ENCODE results near the gene SWT1.
"Not testable (repeated sequence)": the region's sequence is repeated elsewhere in the genome, so short reads cannot be mapped to it uniquely, and the experiment has no call there.

SWT1 gene

DNA sequence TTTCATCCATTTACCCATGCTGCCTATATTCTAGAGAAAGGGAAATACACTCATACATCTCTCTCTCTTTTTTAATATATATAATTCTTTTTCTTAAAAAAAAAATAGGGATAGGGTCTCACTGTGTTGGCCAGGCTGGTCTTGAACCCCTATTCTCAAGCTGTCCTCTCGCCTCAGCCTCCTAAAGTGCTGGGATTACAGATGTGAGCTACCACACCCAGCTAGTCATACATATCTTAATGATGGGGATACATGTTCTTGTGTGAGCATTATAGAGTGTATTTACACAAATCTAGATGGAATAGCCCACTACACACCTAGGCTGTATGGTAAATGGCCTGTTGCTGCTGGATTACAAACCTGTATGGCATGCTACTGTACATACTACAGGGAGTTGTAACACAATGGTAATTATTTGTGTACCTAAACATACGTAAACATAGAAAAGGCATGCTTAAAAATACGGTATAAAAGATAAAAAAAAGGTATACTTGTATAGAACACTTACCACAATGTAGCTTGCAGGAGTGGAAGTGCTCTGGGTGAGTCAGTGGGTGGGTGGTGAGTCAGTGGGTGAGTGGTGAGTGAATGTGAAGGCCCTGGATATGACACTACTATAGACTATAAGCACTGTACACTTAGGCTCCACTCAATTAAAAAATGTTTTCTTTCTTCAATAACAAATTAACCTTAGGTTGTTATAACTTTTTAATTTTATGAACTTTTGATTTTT lies 87.2 kb downstream of the SWT1 start:
- H3K4me3 ChIP-seq (ENCODE audit: low read depth, low read length) = no peak overlapping the region

DNA sequence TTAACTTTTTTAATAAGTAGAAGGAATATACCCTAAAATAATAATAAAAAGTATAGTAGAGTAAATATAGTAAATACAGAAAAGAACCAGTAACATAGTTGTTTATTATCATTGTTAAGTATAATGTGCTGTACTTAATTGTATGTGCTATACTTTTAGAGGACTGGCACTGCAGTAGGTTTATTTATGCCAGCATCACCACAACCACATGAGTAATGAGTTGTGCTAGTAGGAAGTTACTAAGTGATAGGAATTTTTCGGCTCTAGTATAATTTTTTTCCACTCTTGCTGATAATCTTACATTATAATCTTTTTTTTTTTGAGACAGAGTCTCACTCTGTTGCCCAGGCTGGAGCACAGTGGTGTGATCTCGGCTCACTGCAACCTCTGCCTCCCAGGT lies 88.5 kb downstream of the SWT1 start:
- H3K4me3 ChIP-seq (ENCODE audit: low read depth, low read length) = no peak overlapping the region

DNA sequence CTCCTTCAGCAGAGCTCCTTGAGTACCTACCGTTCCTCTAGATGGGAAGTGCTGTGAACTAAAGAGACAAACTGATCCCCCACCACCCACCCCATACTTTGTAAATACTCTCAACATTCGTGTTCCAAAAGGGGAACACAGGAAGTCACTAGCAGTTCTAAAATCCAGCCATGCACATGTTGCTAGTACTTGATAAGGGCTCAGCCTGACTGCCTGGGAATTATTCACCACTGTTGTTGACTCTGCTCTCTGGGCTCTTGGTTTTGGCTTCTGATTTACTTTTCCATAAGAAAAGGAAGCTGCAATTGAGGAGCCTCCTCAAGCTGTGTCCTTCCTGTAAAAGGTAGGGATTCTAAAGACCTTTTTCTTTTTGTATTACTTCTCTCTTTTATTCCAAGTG lies 92.6 kb downstream of the SWT1 start:
- no peak overlapping the region for H3K4me3 ChIP-seq (ENCODE audit: low read depth, low read length)

DNA sequence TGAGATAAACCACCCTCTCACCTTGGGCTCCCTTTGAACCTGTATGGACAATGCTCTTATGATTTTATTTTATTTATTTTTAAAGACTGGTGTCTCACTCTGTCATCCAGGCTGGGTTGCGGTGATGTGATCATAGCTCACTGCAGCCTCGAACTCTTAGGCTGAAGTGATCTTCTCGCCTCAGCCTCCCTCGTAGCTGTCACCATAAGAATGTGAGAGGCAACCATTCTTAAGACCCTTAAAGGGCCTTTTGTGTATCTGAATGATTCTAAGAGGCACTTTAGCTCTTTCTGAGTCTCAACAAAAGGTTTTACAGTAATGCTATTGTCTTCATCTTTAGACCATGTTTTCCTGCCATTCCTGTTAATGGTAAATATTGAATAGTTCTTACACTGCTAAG lies 93.1 kb downstream of the SWT1 start:
- no peak overlapping the region for H3K4me3 ChIP-seq (ENCODE audit: low read depth, low read length)

DNA sequence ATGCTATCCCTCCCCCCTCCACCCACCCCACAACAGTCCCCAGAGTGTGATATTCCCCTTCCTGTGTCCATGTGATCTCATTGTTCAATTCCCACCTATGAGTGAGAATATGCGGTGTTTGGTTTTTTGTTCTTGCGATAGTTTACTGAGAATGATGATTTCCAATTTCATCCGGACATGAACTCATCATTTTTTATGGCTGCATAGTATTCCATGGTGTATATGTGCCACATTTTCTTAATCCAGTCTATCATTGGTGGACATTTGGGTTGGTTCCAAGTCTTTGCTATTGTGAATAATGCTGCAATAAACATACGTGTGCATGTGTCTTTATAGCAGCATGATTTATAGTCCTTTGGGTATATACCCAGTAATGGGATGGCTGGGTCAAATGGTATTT lies 95.0 kb downstream of the SWT1 start:
- H3K4me3 ChIP-seq (ENCODE audit: low read depth, low read length) = not testable (repeated sequence)

DNA sequence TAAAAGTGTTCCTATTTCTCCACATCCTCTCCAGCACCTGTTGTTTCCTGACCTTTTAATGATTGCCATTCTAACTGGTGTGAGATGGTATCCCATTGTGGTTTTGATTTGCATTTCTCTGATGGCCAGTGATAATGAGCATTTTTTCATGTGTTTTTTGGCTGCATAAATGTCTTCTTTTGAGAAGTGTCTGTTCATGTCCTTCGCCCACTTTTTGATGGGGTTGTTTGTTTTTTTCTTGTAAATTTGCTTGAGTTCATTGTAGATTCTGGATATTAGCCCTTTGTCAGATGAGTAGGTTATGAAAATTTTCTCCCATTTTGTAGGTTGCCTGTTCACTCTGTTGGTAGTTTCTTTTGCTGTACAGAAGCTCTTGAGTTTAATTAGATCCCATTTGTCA lies 95.4 kb downstream of the SWT1 start:
- H3K4me3 ChIP-seq (ENCODE audit: low read depth, low read length) = not testable (repeated sequence)

DNA sequence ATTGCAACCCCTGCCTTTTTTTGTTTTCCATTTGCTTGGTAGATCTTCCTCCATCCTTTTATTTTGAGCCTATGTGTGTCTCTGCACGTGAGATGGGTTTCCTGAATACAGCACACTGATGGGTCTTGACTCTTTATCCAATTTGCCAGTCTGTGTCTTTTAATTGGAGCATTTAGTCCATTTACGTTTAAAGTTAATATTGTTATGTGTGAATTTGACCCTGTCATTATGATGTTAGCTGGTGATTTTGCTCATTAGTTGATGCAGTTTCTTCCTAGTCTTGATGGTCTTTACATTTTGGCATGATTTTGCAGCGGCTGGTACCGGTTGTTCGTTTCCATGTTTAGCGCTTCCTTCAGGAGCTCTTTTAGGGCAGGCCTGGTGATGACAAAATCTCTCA lies 98.6 kb downstream of the SWT1 start:
- not testable (repeated sequence) for H3K4me3 ChIP-seq (ENCODE audit: low read depth, low read length)

DNA sequence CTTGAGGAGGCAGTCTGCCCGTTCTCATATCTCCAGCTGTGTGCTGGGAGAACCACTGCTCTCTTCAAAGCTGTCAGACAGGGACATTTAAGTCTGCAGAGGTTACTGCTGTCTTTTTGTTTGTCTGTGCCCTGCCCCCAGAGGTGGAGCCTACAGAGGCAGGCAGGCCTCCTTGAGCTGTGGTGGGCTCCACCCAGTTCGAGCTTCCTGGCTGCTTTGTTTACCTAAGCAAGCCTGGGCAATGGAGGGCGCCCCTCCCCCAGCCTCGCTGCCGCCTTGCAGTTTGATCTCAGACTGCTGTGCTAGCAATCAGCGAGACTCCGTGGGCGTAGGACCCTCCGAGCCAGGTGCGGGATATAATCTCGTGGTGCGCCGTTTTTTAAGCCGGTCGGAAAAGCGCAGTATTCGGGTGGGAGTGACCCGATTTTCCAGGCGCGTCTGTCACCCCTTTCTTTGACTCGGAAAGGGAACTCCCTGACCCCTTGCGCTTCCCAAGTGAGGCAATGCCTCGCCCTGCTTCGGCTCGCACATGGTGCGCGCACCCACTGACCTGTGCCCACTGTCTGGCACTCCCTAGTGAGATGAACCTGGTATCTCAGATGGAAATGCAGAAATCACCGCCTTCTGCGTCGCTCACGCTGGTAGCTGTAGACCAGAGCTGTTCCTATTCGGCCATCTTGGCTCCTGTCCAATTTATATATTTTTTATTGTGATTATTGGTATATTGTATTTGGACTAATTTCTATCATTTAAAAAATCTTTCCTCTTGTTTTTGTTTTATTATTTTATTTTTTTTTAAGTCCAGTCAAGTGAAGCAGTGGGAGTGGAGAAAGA lies 100.4 kb downstream of the SWT1 start:
- H3K4me3 ChIP-seq (ENCODE audit: low read depth, low read length) = not testable (repeated sequence)

DNA sequence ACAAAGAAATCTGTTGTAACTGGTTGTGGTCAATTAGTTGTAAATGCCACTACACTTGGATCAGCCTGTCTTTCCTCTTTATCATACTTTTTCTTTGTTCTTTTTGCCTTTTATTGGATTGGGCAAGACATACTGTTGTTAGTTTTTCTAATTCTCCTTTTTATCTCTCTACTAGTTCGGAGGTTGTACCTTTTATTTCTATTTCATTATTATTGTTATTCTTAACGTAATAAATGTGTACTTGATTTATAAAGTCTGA lies 100.9 kb downstream of the SWT1 start:
- no peak overlapping the region for H3K4me3 ChIP-seq (ENCODE audit: low read depth, low read length)

DNA sequence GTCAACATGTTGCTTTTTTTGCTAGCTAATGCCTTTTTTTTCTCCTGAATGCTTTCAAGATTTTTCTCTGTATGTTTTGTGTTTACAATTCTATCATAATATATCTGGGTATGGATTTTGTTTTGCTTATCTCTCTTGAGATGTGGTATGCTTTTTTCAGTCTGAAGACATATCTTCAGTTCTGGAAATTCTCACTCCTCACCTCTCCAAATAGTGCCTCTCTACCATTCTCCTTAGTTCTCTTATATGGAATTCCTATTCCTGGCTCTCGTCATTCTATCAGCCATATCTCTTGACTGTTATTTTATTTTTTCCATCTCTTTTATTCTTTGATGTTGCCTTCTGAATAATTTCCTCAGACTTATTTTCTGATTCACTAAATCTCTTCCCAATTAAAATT lies 101.7 kb downstream of the SWT1 start:
- no peak overlapping the region for H3K4me3 ChIP-seq (ENCODE audit: low read depth, low read length)

DNA sequence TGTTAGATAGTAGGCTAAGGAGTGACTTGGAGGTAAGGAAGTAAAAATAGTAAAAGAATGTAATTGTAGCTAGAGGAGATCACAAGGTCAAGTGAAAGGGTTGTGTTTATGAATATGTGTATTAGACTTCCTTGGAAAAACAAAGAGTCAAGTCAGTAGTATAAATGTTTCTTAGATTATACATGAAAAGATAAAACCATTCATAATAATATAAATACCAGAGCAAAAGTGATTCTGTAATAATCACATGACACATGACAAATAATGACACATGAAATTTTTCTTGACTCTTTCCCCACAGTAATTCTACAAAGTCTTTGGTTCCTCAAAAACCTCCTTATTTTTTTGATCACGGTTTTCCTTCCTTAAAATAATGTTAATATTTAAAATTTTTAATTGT lies 103.6 kb downstream of the SWT1 start:
- H3K4me3 ChIP-seq (ENCODE audit: low read depth, low read length) = no peak overlapping the region

DNA sequence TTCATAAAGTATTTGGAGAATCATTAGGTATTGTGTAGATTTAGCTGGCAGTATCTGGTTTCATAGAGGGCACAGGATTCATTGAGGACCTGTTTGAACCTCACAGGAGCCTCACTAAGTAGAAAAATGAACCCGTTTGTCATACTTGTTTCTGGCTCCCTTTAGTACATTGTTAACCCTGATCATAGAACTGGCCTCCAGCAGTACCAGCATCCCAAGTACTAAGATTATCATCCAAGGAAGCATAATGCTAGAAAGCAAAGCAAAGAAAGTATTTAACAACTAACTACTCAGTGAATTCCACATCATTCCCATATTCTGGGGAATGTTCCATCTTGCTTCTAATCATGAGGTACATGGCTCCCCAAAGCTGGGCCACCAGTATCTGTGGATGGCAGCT lies 105.2 kb downstream of the SWT1 start:
- no peak overlapping the region for H3K4me3 ChIP-seq (ENCODE audit: low read depth, low read length)

DNA sequence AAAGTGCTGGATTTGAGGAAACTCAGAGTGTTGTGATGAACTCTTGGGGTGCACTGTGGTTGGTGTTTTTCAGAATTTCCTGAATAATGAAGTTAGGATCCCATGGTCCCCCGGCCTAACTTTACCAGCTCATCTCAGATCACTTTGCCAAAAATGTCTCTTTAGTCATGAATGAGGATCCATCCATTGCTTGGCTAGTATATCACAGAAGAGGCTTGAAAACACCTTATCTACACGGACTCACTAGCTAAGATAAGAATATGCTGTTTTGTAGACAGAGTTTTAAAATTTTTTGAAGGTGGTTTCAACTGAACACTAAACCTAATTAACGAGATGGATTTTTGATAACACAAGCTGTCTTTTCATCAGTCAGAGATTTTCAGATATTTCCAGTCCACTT lies 106.3 kb downstream of the SWT1 start:
- no peak overlapping the region for H3K4me3 ChIP-seq (ENCODE audit: low read depth, low read length)

DNA sequence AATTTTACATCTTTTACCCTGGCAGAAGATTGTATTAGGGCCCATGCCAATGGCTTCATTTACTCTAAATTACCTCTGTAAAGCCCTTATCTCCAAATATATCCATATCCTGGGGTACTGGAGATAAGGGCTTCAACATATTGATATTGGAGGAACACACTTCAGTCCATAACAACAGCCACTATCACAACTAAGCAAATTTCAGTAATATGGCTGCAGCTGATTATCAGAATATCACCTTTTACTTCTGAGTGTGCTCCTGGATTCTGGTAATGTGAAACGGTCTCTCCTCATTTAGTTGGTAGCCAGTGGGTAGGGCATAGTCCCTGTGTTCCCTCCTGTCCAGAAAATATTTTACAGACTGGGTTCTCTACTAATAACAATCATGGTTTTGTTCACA lies 106.8 kb downstream of the SWT1 start:
- H3K4me3 ChIP-seq (ENCODE audit: low read depth, low read length) = no peak overlapping the region

DNA sequence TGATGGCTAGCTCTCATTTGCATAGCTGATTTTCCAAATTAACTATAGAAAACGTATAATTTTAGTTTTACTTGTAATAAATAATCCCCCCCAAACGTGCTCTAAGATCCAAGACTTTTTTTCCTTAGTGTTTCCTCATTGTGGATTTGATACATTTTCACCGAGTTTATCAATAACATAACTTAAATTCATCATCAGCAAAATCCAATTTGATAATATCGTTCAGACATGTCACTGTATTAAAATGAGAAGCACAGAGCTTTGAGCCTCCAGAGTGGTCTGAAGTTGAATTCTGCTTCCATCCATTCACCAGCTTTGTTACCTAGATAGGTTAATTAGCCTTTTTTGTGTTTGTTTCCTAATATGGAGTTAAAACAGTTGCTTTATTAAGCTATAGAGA lies 108.3 kb downstream of the SWT1 start:
- no peak overlapping the region for H3K4me3 ChIP-seq (ENCODE audit: low read depth, low read length)

DNA sequence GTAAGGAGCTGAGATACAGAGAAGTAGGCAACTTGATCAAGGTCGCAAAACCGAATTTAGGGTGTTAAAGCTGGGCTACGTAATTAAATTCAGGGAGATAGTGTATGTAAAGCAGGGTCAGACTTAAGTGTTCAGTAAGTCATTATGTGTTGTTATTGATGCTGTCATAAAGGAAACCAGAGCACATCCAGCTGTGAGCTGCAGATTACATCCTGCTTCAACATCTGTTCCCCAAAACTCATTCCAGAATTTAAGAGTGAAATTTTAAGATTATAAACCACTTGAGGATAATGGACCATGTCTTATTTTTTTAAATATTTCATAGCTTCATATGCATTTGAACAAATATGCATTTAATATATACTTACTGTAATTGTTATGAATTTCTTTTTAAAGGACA lies 110.3 kb downstream of the SWT1 start:
- no peak overlapping the region for H3K4me3 ChIP-seq (ENCODE audit: low read depth, low read length)

DNA sequence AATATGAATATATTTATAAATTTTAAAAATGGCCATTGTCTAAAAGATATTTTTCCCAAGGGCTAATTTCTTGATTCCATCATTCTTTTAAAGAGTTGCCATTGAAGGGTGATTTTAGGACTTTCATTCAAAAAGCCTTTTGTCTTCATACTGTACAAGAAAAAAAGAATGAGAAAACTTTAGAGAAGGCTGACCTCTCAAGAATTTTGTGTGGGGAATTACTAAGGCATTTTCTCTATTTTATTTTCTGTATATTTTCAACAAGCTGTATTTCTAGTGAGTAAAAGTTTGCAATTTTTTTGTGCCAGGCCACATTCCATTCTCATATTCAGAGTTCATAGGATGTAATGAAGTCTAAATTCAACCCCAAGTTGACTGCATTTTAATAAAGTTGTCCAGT lies 110.7 kb downstream of the SWT1 start:
- H3K4me3 ChIP-seq (ENCODE audit: low read depth, low read length) = no peak overlapping the region

DNA sequence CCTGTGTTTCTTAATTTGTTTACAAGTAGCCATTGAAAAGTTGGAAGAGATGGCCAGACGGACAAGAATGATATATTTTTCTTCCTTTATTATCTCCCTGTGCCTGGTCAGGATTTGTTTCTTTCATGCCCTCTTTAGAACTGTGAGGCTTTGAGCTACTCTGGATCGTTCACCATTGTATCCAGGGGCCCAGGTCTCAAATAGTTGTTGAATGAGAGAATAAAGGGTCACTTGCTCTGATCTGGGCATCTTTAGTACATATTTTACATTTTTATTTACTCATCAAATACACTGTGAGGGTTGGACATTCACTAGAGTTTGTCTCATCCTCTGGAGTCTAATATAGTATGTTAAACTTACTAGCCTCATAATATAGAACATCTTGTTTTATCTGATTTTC lies 111.4 kb downstream of the SWT1 start:
- H3K4me3 ChIP-seq (ENCODE audit: low read depth, low read length) = no peak overlapping the region

DNA sequence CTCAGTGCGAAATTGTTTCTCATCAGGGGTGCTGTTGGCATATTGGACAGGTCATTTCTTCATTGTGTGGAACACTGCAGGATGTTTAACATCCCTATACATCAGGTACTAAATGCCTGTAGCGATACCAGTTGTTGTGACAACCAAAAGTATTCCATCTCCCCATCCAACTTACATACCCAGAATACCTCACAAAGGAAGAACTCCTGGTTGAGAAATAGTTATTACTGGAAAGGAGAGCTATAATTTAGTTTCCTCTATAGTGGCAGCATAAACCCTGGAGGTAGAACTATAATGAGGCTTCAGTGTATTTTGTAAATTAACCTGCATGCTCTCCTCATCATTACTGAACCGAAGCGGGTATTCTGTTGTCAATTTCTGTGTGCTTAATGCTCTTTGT lies 115.0 kb downstream of the SWT1 start:
- no peak overlapping the region for H3K4me3 ChIP-seq (ENCODE audit: low read depth, low read length)

DNA sequence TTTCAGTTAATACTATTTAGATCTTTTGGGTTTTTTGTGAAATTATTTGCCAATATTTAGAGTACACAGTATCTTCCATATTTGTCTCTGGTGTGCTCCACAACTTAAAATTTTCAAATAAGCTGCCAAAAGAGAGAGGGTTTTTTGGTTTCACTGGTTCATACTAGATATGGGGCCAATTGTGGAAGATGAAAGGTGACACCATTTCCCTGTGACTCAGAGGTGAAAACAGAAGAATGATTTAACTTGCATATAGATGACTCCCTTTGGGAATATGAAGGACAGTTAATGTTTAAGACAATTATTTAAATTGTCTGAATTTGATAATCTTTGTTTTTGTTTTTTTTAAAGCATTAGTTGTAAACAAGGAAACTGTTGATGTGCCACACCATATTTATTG lies 122.6 kb downstream of the SWT1 start:
- H3K4me3 ChIP-seq (ENCODE audit: low read depth, low read length) = no peak overlapping the region

DNA sequence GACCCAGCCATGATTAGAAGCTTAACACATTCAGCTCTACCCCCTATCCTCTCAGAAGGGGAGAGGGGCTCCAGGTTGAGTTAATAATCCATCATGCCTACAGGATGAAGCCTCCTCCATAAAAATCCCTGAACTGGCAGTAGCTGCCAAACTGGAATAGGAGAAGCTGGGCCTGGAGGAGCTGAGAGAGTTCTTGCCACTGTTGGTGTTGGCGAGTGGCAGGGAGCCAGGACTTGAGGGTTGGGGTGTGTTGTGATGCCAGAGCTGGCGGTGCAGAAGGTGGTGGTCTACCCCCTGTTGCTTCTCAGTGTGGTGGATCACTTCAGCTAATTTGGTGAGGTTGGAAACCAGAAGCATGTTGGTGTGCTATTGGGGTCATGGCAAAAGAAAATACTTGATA lies 123.6 kb downstream of the SWT1 start:
- no peak overlapping the region for H3K4me3 ChIP-seq (ENCODE audit: low read depth, low read length)

DNA sequence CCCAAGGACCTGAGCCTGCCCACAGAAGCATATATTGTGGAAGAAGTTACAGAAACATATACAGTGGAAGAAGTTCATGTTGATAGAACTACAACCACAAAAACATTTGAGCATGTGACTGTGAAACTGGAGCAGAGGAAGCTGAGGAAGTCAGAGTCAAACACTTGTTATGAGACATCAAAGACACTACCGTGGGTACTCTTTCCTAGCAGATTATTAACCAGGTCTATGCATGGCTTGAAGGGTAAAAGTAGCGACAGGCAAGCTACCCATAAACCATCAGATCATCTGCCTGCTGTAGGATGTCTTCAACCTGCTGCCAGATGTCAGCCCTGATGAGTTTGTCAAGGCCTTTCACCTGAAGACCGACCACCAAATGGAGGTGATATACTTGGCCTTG lies 124.3 kb downstream of the SWT1 start:
- H3K4me3 ChIP-seq (ENCODE audit: low read depth, low read length) = no peak overlapping the region

DNA sequence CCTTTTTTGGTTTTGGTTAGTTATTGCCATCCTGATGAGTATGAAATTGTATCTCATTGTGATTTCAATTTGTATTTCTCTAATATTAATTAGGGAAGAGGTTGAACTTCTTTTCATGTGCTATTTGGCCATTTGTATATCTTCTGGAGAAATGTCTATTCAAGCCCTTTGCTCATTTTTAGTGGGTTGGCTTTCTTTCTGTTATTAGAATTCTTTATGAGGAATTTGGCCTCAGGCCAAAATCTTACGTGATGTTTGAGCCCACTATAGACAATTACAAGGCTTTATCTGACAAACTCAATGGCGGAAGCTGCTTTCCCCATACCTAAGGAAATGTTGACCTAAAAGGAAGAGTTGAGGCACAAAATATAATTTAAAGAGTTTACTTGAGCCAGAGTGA lies 127.1 kb downstream of the SWT1 start:
- no peak overlapping the region for H3K4me3 ChIP-seq (ENCODE audit: low read depth, low read length)

Data from iPS-11a (cell line).